NCI-H146 treated with DMSO at 0.1 percent for 48 hours (cell line): ENCODE measurements around the gene PLCL1.
"Not testable (repeated sequence)": the region's sequence is repeated elsewhere in the genome, so short reads cannot be mapped to it uniquely, and the experiment has no call there.

ENCODE experiments used
- DNase-seq: peaks from one replicate; lab custom pipeline; 2025; ENCODE audit not compliant: unreplicated experiment; lab: John Stamatoyannopoulos, UW

PLCL1 gene

GRCh38 chr2:197993830-197994229 lies 189.4 kb downstream of the PLCL1 start:
- DNase-seq: no peak

- DNase-seq: no peak
These were observed 190.4 kb downstream of the PLCL1 start for GRCh38 chr2:197994751-197995150.

GRCh38 chr2:197996583-197996982 lies 192.2 kb downstream of the PLCL1 start:
- no peak for DNase-seq

- DNase-seq: no peak
These were observed 192.7 kb downstream of the PLCL1 start for GRCh38 chr2:197997083-197997541.

- DNase-seq: no peak
These were observed 194.3 kb downstream of the PLCL1 start for GRCh38 chr2:197998702-197999101.

GRCh38 chr2:198000417-198000816 lies 196.0 kb downstream of the PLCL1 start:
- DNase-seq: no peak

- no peak for DNase-seq
These were observed 199.8 kb downstream of the PLCL1 start for GRCh38 chr2:198004173-198004572.

- DNase-seq: no peak
These were observed 200.8 kb downstream of the PLCL1 start for GRCh38 chr2:198004921-198005829.

GRCh38 chr2:198006733-198007132 lies 202.3 kb downstream of the PLCL1 start:
- DNase-seq: no peak

- DNase-seq: no peak
These were observed 203.8 kb downstream of the PLCL1 start for GRCh38 chr2:198008230-198008629.

GRCh38 chr2:198012025-198012424 lies 207.6 kb downstream of the PLCL1 start:
- no peak for DNase-seq

GRCh38 chr2:198016243-198016642 lies 211.8 kb downstream of the PLCL1 start:
- DNase-seq: no peak

GRCh38 chr2:198017068-198017467 lies 212.7 kb downstream of the PLCL1 start:
- DNase-seq: no peak

- DNase-seq: no peak
These were observed 224.6 kb downstream of the PLCL1 start for GRCh38 chr2:198028955-198029354.

GRCh38 chr2:198029576-198029975 lies 225.2 kb downstream of the PLCL1 start:
- DNase-seq: not testable (repeated sequence)

- no peak for DNase-seq
These were observed 229.2 kb downstream of the PLCL1 start for GRCh38 chr2:198033626-198034025.

- DNase-seq: no peak
These were observed 231.9 kb downstream of the PLCL1 start for GRCh38 chr2:198036029-198036879.

- no peak for DNase-seq
These were observed 236.4 kb downstream of the PLCL1 start for GRCh38 chr2:198040835-198041234.

- DNase-seq: no peak
These were observed 237.8 kb downstream of the PLCL1 start for GRCh38 chr2:198042189-198042588.

GRCh38 chr2:198044777-198045176 lies 240.4 kb downstream of the PLCL1 start:
- no peak for DNase-seq

GRCh38 chr2:198045227-198045626 lies 240.8 kb downstream of the PLCL1 start:
- DNase-seq: no peak

GRCh38 chr2:198052741-198053140 lies 248.3 kb downstream of the PLCL1 start:
- no peak for DNase-seq
